Measurements from ENCODE around the gene TGIF1. TPM values are rescaled to one million over a fixed set of nuclear protein-coding genes. Genes with fewer than 3 reads are reported as not detected.
"Not testable (repeated sequence)": the region's sequence is repeated elsewhere in the genome, so short reads cannot be mapped to it uniquely, and the experiment has no call there.

TGIF1 gene
- 58.3 TPM for polyA plus RNA-seq (2013, experiment 1 of 2; ENCODE audit: insufficient read length)
- polyA plus RNA-seq (2013, experiment 2 of 2; ENCODE audit: insufficient read length), result 59.0 TPM

GRCh38 chr18:3450012-3450798, at the start of gene TGIF1:
TSS of gene TGIF1 (plus strand) at chr18:3450172. CDS start at chr18:3450490, 318 bp downstream.
- DNase-seq, result peak; percentile 87

- no peak for DNase-seq
Observed at GRCh38 chr18:3400567-3401296, 49.2 kb upstream of the TGIF1 start.

DNA sequence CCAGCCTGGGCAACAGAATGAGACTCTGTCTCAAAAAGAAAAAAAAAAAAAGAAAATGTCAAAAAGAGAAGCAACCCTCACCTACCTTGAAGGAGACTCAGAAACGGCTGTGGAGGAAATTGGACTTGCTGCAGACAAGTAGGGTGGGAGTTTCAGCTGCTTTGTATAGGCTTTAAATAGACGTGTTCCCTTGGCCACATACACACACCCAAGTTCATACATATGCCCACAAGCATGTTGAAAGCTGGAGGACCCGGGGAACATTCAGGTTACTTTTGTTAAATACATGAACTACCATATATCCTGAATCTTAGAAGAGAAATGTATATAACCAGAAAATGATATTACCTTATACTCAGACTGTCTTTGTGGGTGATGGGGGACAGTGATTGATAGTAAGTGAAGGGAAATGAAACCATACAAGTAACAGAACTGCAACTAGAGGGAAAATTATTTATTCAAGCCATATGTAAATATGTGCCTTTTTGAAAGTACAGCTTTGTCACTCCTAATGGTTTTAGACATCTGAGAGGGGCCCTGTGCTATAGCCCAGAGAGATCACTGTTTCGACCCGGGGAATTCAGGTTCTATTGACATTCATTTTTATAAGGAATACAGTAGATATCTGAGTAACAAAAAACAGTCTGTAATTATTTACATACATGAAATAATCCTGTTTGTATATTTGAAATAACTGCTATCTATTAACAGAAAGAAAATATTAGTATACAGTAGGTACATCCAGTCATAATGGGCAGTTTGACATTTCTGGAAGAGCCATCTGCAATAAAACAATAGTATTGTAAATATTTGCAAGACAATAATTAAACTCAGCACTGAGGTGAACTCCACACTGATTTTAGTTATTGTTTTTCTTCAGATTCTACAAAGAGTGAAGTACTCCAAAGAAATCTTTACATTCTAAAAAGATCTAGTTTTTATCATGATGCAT, 48.0 kb upstream of the TGIF1 start:
- DNase-seq, result no peak

- peak; percentile 74 for DNase-seq
Observed at GRCh38 chr18:3402982-3403451, 47.0 kb upstream of the TGIF1 start.

DNA sequence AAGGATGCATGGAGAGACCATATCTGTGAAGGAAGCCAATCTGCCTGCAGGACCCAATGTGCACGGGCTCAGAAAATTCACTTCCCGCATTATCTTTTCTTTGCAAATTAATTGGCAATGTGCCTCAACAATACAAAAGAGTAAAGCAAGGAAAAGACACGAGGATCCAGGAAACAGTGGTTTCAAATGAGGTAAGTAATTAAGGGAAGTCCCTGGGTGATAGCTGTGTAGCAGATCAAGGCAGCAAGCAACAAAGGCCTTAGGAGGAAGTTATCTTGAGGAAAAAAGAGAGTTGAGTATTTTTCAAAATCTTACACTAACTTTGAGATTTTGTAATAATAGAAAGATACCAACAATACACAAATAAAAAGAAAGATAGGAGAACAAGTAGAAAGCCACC, 44.3 kb upstream of the TGIF1 start:
- no peak for DNase-seq

- no peak for DNase-seq
Observed at GRCh38 chr18:3408107-3408506, 41.9 kb upstream of the TGIF1 start.

DNA sequence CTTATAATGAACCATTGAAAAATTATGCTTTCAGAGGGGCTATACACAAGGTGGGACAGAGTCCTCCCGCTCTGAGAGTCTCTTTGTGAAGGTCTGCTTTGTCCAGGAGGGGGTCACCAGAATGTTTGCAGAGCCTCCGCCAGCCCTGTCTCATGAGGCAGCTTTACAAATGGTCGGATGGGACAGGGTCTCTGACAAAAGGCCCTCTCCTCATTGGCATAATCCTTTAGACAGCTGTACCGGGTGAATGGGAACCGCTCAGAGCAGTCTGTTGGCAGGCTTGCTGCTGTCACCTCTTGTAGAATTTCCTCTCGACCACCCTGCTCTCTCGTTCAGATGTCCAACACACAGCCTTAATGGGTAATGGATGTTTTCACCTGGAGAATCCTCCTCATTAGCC, 40.2 kb upstream of the TGIF1 start:
- DNase-seq, result no peak

GRCh38 chr18:3410273-3410672, 39.7 kb upstream of the TGIF1 start:
- DNase-seq, result no peak

DNA sequence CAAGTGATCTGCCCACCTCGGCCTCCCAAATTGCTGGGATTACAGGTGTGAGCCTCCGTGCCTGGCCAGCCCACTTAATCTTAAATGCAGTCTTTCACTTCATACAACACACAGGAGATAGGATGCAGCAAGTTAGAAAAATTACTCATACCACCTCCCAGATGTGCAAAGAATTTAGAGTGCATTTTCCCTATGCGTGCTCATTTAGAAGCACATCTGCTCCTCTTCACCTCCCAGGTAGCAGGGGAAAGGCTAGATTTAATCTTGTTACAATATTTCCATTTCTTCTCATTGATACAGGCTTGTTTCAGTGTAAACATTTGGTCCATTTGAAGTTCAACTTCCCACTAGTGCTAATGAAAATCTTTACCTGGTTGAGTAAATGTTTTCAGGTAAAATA, 39.1 kb upstream of the TGIF1 start:
- not testable (repeated sequence) for DNase-seq

DNA sequence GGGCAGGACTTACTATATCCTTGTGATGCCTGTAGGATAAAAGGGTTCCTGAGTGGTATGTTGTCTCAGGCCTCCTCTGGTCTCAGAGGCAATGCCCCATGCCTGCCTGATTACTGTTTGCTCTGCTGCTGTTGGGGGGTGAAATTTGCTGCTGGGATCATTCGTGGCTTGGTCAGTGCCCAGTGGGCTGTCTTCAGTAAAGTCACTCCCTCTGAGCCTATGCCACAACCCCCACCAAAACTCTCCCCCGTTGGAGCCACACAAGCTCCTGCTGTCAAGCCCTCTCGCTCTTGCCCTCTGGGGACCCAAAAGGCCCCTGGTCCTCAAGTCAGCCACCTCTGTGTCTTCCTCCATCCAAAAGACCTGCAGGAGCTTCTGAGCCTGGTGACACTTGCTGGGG, 38.6 kb upstream of the TGIF1 start:
- no peak for DNase-seq

DNA sequence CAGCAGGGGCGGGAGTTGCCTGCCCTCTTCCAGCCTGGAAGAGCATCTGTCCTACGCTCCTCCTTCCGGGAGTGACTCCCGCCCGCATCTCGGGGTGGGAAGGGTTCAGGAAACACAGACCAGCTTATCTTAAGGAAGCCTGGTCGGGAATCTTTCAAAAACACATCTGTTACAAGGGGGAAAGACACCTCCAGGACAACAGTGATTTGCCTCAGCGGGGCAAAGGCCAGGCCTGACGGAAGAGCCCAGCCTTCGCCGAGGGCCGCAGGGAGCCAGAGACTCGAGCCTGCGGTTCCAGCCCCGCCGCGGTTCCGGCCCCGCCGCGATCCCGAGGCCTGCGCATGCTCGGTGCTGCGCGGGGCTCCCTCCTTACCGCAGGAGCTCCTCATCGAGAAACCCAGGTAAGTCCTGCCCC, 38.1 kb upstream of the TGIF1 start:
- no peak for DNase-seq

DNA sequence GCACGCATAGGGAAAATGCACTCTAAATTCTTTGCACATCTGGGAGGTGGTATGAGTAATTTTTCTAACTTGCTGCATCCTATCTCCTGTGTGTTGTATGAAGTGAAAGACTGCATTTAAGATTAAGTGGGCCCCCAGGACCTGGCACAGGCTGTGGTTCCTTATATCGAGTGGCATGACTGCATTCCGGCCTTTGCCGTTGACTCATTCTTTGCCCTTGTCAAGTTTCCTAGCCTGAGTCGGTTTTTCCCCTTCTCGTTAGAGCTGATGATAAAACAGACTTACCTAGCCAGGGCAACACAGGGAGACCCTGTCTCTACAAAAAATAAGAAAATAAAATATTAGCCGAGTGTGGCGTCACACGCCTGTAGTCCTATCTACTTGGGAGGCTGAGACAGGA, 37.4 kb upstream of the TGIF1 start:
- DNase-seq, result not testable (repeated sequence)

DNA sequence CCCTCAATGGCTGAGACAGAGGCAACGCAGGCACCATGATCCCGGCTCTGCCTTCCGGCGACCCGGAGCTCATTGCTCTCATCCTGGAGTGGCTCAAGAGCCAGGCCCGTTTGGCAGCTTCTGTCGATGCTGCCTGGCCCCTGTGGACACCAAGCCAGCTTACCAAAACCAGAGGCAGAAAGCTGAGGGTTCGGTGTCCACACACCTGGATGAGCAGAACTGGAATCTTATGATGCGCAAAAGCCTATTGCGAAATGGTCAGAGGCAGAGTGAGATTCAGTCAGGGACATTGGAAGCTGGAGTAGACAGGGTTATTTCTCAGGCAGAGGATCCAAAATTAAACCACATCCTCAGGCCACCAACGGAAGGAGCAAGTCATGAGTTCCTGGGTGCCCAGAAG, 34.9 kb upstream of the TGIF1 start:
- DNase-seq, result no peak

GRCh38 chr18:3418083-3418482, 31.9 kb upstream of the TGIF1 start:
- DNase-seq, result no peak

DNA sequence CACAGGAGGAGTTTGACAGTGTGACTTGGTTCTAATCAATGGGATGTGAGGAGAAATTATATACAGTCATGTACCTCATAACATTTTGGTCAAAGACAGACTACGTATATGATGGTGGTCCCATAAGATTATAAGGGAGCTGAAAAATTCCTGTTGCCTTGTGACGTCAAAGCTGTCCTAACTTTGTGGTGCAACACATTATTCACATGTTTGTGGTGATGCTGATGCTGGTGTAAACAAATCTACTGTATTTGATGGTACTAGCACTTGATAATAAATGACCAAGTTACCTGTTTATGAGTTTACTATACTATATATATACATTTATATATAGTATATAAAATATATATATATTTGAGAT, 29.1 kb upstream of the TGIF1 start:
- no peak for DNase-seq

DNA sequence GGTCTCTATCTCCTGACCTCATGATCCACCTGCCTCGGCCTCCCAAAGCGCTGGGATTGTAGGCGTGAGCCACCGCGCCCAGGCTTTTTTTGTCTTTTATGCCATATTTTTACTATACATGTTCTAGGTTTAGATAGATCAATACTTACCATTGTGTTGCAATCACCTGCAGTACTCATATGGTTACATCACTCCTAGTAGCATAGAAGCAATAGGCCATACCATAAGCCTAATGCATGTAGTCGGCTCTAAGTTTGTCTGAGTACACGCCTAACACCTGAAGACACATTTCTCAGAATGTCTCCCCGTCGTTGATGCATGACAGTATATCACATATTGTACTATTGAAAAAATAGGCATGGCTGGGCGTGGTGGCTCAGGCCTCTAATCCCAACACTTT, 27.1 kb upstream of the TGIF1 start:
- no peak for DNase-seq

DNA sequence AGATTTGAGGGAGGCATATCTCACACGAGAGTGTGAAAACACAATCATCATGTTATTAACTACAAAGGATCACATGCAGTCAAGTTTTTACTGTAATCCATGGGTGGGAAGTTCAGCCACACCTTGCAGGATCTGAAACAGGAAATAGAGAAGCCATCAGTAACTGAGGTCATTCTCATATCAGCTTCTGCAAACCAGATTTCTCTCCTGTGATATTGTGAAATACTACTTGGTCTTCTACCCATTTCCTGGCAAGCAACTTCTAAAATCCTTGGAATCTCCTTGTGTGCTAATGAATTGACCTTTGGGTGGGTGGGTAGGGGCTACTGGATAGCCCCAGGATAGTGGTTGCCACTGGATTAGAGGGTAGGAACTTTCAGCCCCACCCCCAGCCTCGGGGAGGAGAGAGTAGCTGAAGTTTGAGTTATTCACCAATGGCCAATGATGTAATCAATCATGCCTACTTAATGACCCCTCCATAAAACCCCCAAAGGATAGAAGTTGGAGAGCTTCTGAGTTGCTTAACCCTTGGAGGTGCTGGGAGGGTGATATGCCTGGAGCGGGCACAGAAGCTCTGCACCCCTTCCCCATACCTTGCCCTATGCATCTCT, 25.6 kb upstream of the TGIF1 start:
- no peak for DNase-seq

DNA sequence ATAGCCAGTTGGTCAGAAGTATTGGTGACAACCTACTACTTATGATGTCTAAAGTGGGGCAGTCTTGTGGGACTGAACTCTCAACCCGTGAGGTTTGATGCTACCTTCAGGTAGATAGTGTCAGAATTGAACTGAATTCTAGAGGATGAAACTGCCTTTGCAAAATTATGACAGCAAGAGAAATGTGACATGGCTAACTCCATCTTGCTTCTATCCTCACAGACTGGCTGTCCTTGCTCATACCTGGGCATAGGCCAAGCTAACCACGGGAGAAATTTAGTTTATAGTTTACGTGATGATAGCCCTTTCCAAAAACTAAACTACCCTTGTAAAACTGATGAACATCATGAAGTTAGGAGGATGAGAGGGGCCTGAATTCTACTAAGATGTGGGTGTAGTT, 24.9 kb upstream of the TGIF1 start:
- DNase-seq, result no peak

- DNase-seq, result no peak
Observed at GRCh38 chr18:3425446-3425845, 24.5 kb upstream of the TGIF1 start.

- DNase-seq, result no peak
Observed at GRCh38 chr18:3426074-3426473, 23.9 kb upstream of the TGIF1 start.

DNA sequence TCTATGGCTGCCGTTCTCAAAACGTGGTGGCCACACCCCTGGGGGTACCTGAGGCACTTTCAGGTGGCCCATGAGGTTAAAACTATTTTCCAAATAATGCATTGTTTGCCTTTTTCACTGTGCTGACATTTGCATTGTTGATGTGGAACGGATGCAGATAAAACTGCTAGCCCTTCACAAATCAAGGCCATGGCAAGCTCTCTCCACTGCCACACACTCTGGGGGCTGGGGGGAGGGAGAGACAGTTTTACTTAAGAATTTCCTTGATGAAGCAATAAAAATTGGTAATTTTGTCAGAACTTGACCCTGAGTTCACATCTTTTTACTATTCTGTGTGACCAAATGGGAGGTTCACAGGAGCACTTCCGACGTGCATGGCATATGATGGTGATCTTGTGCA, 22.0 kb upstream of the TGIF1 start:
- no peak for DNase-seq

GRCh38 chr18:3429121-3429520, 20.9 kb upstream of the TGIF1 start:
- no peak for DNase-seq

Measured in fibroblast of skin of scalp (primary cell).